Fibroblast of lung (primary cell): ENCODE data around the gene LIMS1. TPM values are rescaled to one million over a fixed set of nuclear protein-coding genes. Genes with fewer than 3 reads are reported as not detected.
"Not testable (repeated sequence)": the region's sequence is repeated elsewhere in the genome, so short reads cannot be mapped to it uniquely, and the experiment has no call there.

ENCODE experiments used
- DNase-seq, 2 donors: peaks; one replicate each; pipeline versions ENCODE4 v3.0.0 to v3.0.0-alpha.2; 2010; ENCODE audit warnings: low read depth in 2 of 2
- H2AFZ ChIP-seq: 2 replicates; pipeline ENCODE4 v1.5.1; 2012; ENCODE audit warnings: low read length, control low read depth, inconsistent platforms
- H3K27ac ChIP-seq: 2 replicates; pipeline ENCODE4 v1.5.1; 2011; ENCODE audit warnings: low read length, control low read depth; ENCODE audit not compliant: insufficient read depth
- H3K27me3 ChIP-seq: 2 replicates; pipeline ENCODE4 v1.5.1; 2011; ENCODE audit warnings: mild to moderate bottlenecking, low read length; ENCODE audit not compliant: control insufficient read depth, insufficient read depth
- H3K36me3 ChIP-seq: 2 replicates; pipeline ENCODE4 v1.5.1; 2011; ENCODE audit warnings: low read length; ENCODE audit not compliant: control insufficient read depth, insufficient read depth
- H3K4me1 ChIP-seq: 2 replicates; pipeline ENCODE4 v1.5.1; 2011; ENCODE audit warnings: low read length; ENCODE audit not compliant: control insufficient read depth, insufficient read depth; ENCODE audit errors: extremely low read depth
- H3K4me2 ChIP-seq: 2 replicates; pipeline ENCODE4 v1.5.1; 2011; ENCODE audit warnings: low read length, control low read depth; ENCODE audit not compliant: insufficient read depth; ENCODE audit errors: extremely low read depth
- H3K4me3 ChIP-seq, 4 experiments: fragments of 200-600 bp in 1 of 4; sonication (generic) in 1 of 4; replicated peaks in 1 of 4; 2 replicates each; pipeline ENCODE4 v1.5.1; 2011 to 2016; ENCODE audit warnings: low read length in 4 of 4, low read depth in 3 of 4, mild to moderate bottlenecking in 3 of 4, control low read depth in 2 of 4, inconsistent platforms in 1 of 4, mixed read lengths in 1 of 4; ENCODE audit not compliant: insufficient read depth in 1 of 4; ENCODE audit errors: control extremely low read depth in 1 of 4
- H3K79me2 ChIP-seq: 2 replicates; pipeline ENCODE4 v1.5.1; 2012; ENCODE audit warnings: mild to moderate bottlenecking, low read length, inconsistent platforms; ENCODE audit not compliant: control insufficient read depth, insufficient read depth
- H3K9ac ChIP-seq: 2 replicates; pipeline ENCODE4 v1.5.1; 2011; ENCODE audit warnings: mild to moderate bottlenecking, low read length, control low read depth; ENCODE audit not compliant: insufficient read depth
- H3K9me3 ChIP-seq: 2 replicates; pipeline ENCODE4 v1.5.1; 2012; ENCODE audit warnings: low read depth, low read length; ENCODE audit not compliant: control insufficient read depth, insufficient read depth
- H4K20me1 ChIP-seq: 2 replicates; pipeline ENCODE4 v1.5.1; 2011; ENCODE audit warnings: low read length; ENCODE audit not compliant: control insufficient read depth, insufficient read depth; ENCODE audit errors: extremely low read depth
- EZH2 ChIP-seq: IDR thresholded peaks from 2 replicates; pipeline ENCODE4 v1.5.1; 2012; ENCODE audit warnings: low read length, control low read depth, mild to moderate bottlenecking; ENCODE audit errors: missing control alignments
- polyA plus RNA-seq, 2 donors: library from polyadenylated mRNA; depleted of rRNA in 1 of 2; stranded (reverse) in 1 of 2; unstranded in 1 of 2; fragments of >200 nt; gene quantifications; 2 replicates each; pipeline ENCODE4 v1.2.1, GENCODE V29; 2011 to 2012; ENCODE audit warnings: missing spikeins in 1 of 2
- total RNA-seq: library from RNA; depleted of rRNA; stranded (reverse); fragments of >200 nt; gene quantifications from 2 replicates; pipeline ENCODE4 v1.2.1, GENCODE V29; 2014
- TF ChIP-seq, protein P1 (sequence below), 2 donors: IDR thresholded peaks in 1 of 2; conservative IDR thresholded peaks in 1 of 2; 1 replicate in 1 of 2; 2 replicates in 1 of 2; pipeline ENCODE4 v1.5.1; 2011 to 2012; ENCODE audit warnings: low read length in 2 of 2, control low read depth in 1 of 2, inconsistent platforms in 1 of 2, low read depth in 1 of 2, mild to moderate bottlenecking in 1 of 2

Gene LIMS1
- total and polyA plus RNA-seq, 2 donors (not counting 1 experiment from before 2014, with no cell fraction given): 52.7 to 108 TPM

DNA sequence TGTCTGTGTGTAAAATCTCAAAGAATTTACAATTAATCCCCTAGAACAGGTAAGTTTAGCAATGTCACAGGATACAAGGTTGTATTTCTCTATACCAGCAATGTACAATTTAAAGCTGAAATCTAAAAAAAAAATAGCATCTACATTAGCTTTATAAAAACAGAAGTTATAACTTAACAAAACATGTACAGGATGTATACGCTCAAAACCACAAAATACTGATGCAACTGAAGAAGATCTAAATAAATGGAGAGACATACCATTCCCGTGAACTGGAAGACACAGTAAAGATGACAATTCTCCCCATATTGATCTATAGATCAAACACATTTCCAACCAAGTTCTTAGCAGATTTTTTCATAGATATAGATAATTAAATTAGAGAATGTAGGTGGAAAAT is 167.5 kb downstream of the LIMS1 start:
- no peaks in the 10 kb centered on the region for H3K79me2 ChIP-seq
- no peak overlapping the region for H3K4me3 ChIP-seq
- no peaks in the 10 kb centered on the region for H3K9me3 ChIP-seq
- H2AFZ ChIP-seq: no peak overlapping the region
- H3K4me1 ChIP-seq: no peaks in the 10 kb centered on the region
- no peak overlapping the region for H3K4me2 ChIP-seq
- DNase-seq: no peak
- no peak overlapping the region for H3K9ac ChIP-seq
- H4K20me1 ChIP-seq: no peaks in the 10 kb centered on the region
- H3K36me3 ChIP-seq: no peaks in the 10 kb centered on the region
- H3K27ac ChIP-seq: no peak overlapping the region
- H3K27me3 ChIP-seq: no peaks in the 10 kb centered on the region
- TF ChIP-seq, protein P1, sequence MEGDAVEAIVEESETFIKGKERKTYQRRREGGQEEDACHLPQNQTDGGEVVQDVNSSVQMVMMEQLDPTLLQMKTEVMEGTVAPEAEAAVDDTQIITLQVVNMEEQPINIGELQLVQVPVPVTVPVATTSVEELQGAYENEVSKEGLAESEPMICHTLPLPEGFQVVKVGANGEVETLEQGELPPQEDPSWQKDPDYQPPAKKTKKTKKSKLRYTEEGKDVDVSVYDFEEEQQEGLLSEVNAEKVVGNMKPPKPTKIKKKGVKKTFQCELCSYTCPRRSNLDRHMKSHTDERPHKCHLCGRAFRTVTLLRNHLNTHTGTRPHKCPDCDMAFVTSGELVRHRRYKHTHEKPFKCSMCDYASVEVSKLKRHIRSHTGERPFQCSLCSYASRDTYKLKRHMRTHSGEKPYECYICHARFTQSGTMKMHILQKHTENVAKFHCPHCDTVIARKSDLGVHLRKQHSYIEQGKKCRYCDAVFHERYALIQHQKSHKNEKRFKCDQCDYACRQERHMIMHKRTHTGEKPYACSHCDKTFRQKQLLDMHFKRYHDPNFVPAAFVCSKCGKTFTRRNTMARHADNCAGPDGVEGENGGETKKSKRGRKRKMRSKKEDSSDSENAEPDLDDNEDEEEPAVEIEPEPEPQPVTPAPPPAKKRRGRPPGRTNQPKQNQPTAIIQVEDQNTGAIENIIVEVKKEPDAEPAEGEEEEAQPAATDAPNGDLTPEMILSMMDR (conservative IDR thresholded peaks at IDR 0.05 in 1 of 2, IDR thresholded peaks at IDR 0.05 in 1 of 2; ENCODE audit: low read depth in 1 of 2, low read length in 2 of 2): no peak

DNA sequence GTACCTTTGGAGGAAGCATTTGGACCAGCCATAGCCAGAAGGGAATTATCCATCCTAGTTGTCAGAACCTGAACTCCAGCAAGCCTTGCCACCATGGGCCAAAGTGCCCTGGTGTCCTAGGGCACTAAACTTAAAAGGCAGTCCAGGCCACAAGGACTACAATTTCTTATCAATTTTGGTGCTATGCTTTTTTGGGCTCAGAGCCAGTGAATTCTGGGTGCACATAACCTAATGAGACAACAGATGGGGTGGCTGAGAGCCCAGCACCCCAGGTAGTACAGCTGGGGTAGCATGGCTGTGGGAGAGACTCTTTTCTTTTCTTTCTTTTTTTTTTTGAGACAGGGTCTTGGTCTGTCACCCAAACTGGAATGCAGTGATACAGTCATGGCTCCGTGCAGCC is 170.6 kb downstream of the LIMS1 start:
- Histone ChIP-seq H3K27me3 (peaks cover under 1% of the 10 kb centered on the region), H3K4me1 (no peaks in the 10 kb centered on the region), H2AFZ (no peak overlapping the region), H3K79me2 (no peaks in the 10 kb centered on the region), H3K36me3 (no peaks in the 10 kb centered on the region), H3K9ac (no peak overlapping the region), H3K9me3 (no peaks in the 10 kb centered on the region), H3K4me3 (no peak overlapping the region), H4K20me1 (no peaks in the 10 kb centered on the region), H3K4me2 (no peak overlapping the region), H3K27ac (no peak overlapping the region)
- TF ChIP-seq, protein P1 (conservative IDR thresholded peaks at IDR 0.05 in 1 of 2, IDR thresholded peaks at IDR 0.05 in 1 of 2; ENCODE audit: low read depth in 1 of 2, low read length in 2 of 2): no peak
- no peak for TF ChIP-seq EZH2
- no peak for DNase-seq

DNA sequence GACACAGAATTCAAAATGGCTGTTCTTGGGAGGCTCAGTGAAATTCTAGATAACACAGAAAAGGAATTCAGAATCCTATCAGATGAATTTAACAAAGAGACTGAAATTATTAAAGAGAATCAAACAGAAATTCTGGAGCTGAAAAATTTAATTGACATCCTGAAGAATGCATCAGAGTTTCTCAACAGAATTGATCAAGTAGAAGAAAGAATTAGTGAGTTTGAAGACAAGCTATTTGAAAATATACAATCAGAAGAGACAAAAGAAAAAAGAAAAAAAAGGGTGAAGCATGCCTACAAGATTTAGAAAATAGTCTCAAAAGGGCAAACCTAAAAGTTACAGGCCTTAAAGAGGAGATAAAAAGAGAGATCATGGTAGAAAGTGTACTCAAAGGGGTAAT is 173.0 kb downstream of the LIMS1 start:
- no peak for DNase-seq
- no peaks in the 10 kb centered on the region for H3K4me1 ChIP-seq
- no peak overlapping the region for H2AFZ ChIP-seq
- peaks cover 2% of the 10 kb centered on the region for H3K27me3 ChIP-seq
- H3K36me3 ChIP-seq: no peaks in the 10 kb centered on the region
- H3K4me2 ChIP-seq: no peak overlapping the region
- H3K9ac ChIP-seq: no peak overlapping the region
- TF ChIP-seq, protein P1 (conservative IDR thresholded peaks at IDR 0.05 in 1 of 2, IDR thresholded peaks at IDR 0.05 in 1 of 2; ENCODE audit: low read depth in 1 of 2, low read length in 2 of 2): no peak
- TF ChIP-seq EZH2: no peak
- H4K20me1 ChIP-seq: no peaks in the 10 kb centered on the region
- H3K79me2 ChIP-seq: no peaks in the 10 kb centered on the region
- H3K4me3 ChIP-seq: no peak overlapping the region
- no peak overlapping the region for H3K27ac ChIP-seq
- H3K9me3 ChIP-seq: no peaks in the 10 kb centered on the region

DNA sequence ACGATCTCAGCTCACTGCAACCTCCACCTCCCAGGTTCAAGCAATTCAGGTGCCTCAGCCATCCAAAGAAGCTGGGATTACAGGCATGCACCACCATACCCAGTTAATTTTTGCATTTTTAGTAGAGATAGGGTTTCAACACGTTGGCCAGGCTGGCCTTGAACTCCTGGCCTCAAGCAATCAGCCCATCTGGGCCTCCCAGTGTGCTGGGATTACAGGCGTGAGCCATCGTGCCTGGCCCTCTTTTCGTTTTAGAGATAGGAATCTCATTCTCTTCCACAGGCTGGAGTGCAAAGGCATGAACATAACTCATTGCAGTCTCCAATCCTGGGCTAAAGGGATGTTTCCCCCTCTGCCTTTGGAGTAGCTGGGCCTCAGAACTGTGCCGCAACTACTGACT is 182.7 kb downstream of the LIMS1 start:
- peaks cover 19% of the 10 kb centered on the region for H3K79me2 ChIP-seq
- H4K20me1 ChIP-seq, H2AFZ ChIP-seq, H3K36me3 ChIP-seq, H3K4me1 ChIP-seq, H3K4me3 ChIP-seq, H3K9ac ChIP-seq, H3K9me3 ChIP-seq, H3K4me2 ChIP-seq, H3K27ac ChIP-seq, H3K27me3 ChIP-seq, DNase-seq: not testable (repeated sequence)
